Activated CD8-positive, alpha-beta memory T cell treated with anti-CD3 and anti-CD28 coated beads for 48 hours (primary cell): ENCODE data around the gene ZCCHC2.

Experiments
- DNase-seq, 3 experiments: peaks; one replicate each; pipeline ENCODE4 v3.0.0-alpha.2; 2020; ENCODE audit warnings: low read depth in 2 of 3, low spot score in 2 of 3

The ZCCHC2 gene

GRCh38 chr18:62607302-62607701 is 84.5 kb downstream of the ZCCHC2 start:
- DNase-seq, result no peak

- no peak for DNase-seq
Observed at GRCh38 chr18:62607708-62608428, 85.0 kb downstream of the ZCCHC2 start.

- no peak for DNase-seq
Observed at GRCh38 chr18:62609764-62610163, 86.9 kb downstream of the ZCCHC2 start.

- no peak for DNase-seq
Observed at GRCh38 chr18:62610351-62610700, 87.5 kb downstream of the ZCCHC2 start.

- no peak for DNase-seq
Observed at GRCh38 chr18:62610701-62611411, 88.0 kb downstream of the ZCCHC2 start.

- DNase-seq, result no peak
Observed at GRCh38 chr18:62611453-62612288, 88.8 kb downstream of the ZCCHC2 start.

- no peak for DNase-seq
Observed at GRCh38 chr18:62612289-62612645, 89.4 kb downstream of the ZCCHC2 start.

- DNase-seq, result no peak
Observed at GRCh38 chr18:62612776-62613175, 90.0 kb downstream of the ZCCHC2 start.

GRCh38 chr18:62614494-62614893 is 91.7 kb downstream of the ZCCHC2 start:
- no peak for DNase-seq

- DNase-seq, result no peak
Observed at GRCh38 chr18:62616331-62616805, 93.5 kb downstream of the ZCCHC2 start.

GRCh38 chr18:62617793-62618591 is 95.2 kb downstream of the ZCCHC2 start:
- DNase-seq, result no peak

- no peak for DNase-seq
Observed at GRCh38 chr18:62618735-62619134, 95.9 kb downstream of the ZCCHC2 start.

GRCh38 chr18:62621546-62621945 is 98.7 kb downstream of the ZCCHC2 start:
- no peak for DNase-seq

- DNase-seq, result no peak
Observed at GRCh38 chr18:62625019-62625418, 102.2 kb downstream of the ZCCHC2 start.
